HS-27A (cell line): ENCODE results near the gene G0S2.

ENCODE experiments used
- DNase-seq: peaks from one replicate; pipeline ENCODE4 v3.0.0-alpha.2; 2012; ENCODE audit warnings: low read depth, missing footprints

G0S2 gene

DNA sequence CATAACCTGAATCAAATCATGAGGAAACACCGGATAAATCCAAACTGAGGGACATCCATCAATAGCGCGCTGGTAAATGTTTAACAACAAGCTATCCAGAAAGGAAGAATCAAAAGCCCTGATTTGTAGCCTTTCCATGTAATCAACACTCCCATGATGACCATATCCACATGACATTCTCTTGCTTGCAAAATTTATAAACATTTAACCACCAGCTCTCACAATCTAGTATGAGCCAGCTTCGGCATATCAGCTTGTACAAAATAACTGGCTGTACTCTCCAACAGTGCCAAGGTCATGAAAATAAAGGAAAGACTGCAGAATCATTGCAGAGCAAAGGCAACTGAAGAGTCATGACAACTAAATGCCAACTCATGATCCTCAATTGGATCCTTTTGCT, 45.1 kb downstream of the G0S2 start:
- no peak for DNase-seq

GRCh38 chr1:209720826-209721225, 45.6 kb downstream of the G0S2 start:
- DNase-seq = no peak

DNA sequence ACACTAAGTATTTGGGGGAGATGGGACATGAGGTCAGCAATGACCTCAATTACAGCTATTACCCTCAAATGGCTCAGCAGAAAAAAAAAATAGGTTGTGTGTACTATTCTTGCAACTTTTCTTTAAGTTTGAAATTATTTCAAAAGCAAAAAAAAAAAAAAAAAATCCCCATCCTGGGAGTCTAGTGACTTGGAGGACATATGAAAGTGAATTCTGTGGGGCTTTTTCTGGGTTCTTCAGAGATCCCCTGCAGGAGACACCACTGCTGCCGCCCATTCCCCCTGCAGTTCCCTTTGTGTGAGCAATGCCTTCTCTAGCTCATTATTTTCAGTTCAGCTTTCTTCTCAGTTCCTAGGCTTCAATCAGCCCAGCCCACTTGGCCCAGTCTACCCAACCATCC, 46.1 kb downstream of the G0S2 start:
- no peak for DNase-seq

- DNase-seq = no peak
Observed at GRCh38 chr1:209723265-209723664, 48.1 kb downstream of the G0S2 start.

DNA sequence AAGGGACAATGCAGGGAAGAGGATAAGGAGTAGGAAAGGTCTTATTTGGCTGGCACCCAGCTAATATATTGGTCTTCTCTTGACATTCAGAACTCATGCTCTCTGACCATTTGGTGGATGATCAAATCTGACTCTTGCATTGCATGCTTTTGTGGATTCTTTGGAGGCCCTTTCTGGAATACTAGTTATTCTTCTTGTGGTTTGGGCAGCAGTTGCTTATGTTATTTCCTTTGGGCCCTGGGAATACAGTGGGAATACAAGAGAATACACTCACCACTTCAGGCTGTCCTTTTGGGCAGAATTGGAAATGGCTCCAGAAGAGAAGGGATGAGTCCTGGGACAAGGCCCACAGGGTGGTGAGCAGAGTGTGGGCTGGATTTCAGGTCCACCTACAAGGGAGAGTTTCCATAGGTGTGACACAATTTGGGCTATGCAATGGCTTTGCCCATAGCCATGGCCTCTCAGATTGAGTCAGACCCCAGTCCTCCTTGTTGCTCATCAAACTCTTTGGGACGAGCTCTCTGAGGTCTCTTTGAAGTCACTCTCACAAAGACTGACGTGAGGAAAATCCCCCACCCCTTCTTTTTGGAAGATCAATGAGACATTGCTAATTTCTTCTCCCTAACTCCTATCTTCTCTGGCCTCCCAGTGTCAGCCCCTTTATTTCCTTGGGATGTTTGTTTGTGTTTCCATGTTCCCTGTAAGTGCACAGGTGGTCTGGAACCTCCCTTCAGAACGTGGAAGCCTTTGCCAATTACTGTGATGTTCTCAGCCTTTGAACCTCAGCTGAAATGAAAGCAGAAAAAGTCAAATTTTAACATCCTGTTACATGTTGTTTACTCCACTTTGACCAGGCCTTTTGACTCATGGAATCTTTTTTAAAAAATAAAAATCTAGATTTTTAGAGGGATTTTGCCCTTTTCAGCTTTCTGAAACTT, 48.8 kb downstream of the G0S2 start:
- no peak for DNase-seq
